ENCODE measurements around the gene FAM135A. TPM values are rescaled to one million over a fixed set of nuclear protein-coding genes. Genes with fewer than 3 reads are reported as not detected.

Gene FAM135A
- total and polyA plus RNA-seq, 9 of the 15 experiments (the other 6 are each of a cell fraction or from before 2014, with no cell fraction given): 7.4 to 32.9 (median 19.2) TPM

- TF ChIP-seq ZNF518B (CRISPR knock-in tag; IDR thresholded peaks at IDR 0.05): no peak
- TF ChIP-seq HES1 (IDR thresholded peaks at IDR 0.05; ENCODE audit: low read depth): no peak
- 0 out of 2 replicates have a peak, but pooled peaks have one; percentile 3 for TF ChIP-seq BHLHE40 (IDR thresholded peaks at IDR 0.05; ENCODE audit: low read length)
- peak; percentile 12 for TF ChIP-seq HNRNPK (IDR thresholded peaks at IDR 0.05; ENCODE audit: low read depth, low read length, poor library complexity, severe bottlenecking)
- TF ChIP-seq E2F3 (CRISPR knock-in tag; IDR thresholded peaks at IDR 0.05): peak; percentile 42; the same call in 1 of the 2 replicates
- TF ChIP-seq TFE3 (CRISPR knock-in tag; IDR thresholded peaks at IDR 0.05): no peak
- TF ChIP-seq CEBPZ (IDR thresholded peaks at IDR 0.05; ENCODE audit: borderline replicate concordance, low read depth, low read length): no peak
- TF ChIP-seq CBX8 (IDR thresholded peaks at IDR 0.05; ENCODE audit: borderline replicate concordance, extremely low read depth, low read depth, low read length, poor library complexity, severe bottlenecking): no peak
- 0 out of 2 replicates have a peak, but pooled peaks have one; percentile 26 for TF ChIP-seq NR1H2 (CRISPR knock-in tag; IDR thresholded peaks at IDR 0.05)
- peak; percentile 20; the same call in 1 of the 2 replicates for TF ChIP-seq ZNF76 (CRISPR knock-in tag; IDR thresholded peaks at IDR 0.05; ENCODE audit: borderline replicate concordance)
- no peak for TF ChIP-seq PTBP1 (IDR thresholded peaks at IDR 0.05; ENCODE audit: low read depth, low read length)
- TF ChIP-seq NFXL1 (CRISPR knock-in tag; IDR thresholded peaks at IDR 0.05): no peak
Observed at GRCh38 chr6:70413114-70413991, at the start of gene FAM135A (continued).
